Chondrocyte (in vitro differentiated cells): ENCODE measurements around the gene HOXD13. TPM values are rescaled to one million over a fixed set of nuclear protein-coding genes. Genes with fewer than 3 reads are reported as not detected.

Experiments used
- DNase-seq: peaks from one replicate; pipeline ENCODE4 v3.0.0; 2021; ENCODE audit warnings: mixed read lengths, low spot score
- H3K27ac Mint-ChIP-seq: one replicate; pipeline ENCODE4 v1.8.0; 2021; ENCODE audit warnings: mild to moderate bottlenecking, moderate library complexity, mixed read lengths; ENCODE audit not compliant: unreplicated experiment
- H3K27me3 Mint-ChIP-seq: 2 replicates; pipeline ENCODE4 v1.8.0; 2021; ENCODE audit warnings: low read depth, mixed read lengths
- H3K36me3 Mint-ChIP-seq: 2 replicates; pipeline ENCODE4 v1.8.0; 2021; ENCODE audit warnings: low read depth, mixed read lengths
- H3K4me1 Mint-ChIP-seq: 2 replicates; pipeline ENCODE4 v1.8.0; 2021; ENCODE audit warnings: low read depth, mild to moderate bottlenecking, mixed read lengths
- H3K4me3 Mint-ChIP-seq: one replicate; pipeline ENCODE4 v1.8.0; 2021; ENCODE audit warnings: mild to moderate bottlenecking, moderate library complexity, mixed read lengths; ENCODE audit not compliant: unreplicated experiment
- H3K9me3 Mint-ChIP-seq: 2 replicates; pipeline ENCODE4 v1.8.0; 2021; ENCODE audit warnings: low read depth, mixed read lengths
- CTCF ChIP-seq: fragments of 200-600 bp; sonication (generic); IDR thresholded peaks from 2 replicates; pipeline ENCODE4 v1.5.0; 2021; ENCODE audit warnings: antibody characterized with exemption, mild to moderate bottlenecking, moderate library complexity
- total RNA-seq: library from RNA; stranded (reverse); gene quantifications from 3 replicates; pipeline ENCODE4 v1.2.1, GENCODE V29; 2021

Gene HOXD13
- total RNA-seq, 1 donor from 2014 or later = not detected

GRCh38 chr2:176128982-176129796 is 36.7 kb downstream of the HOXD13 start, which contains the start of gene HOXD8:
Gene HOXD8, plus strand, starts transcription at chr2:176129705. Its CDS starts 662 bp downstream, at chr2:176130367.
- Mint-ChIP-seq H3K27ac (no peak within 1 kb of the TSS), H3K4me1 (peaks cover 22% of the 10 kb centered on the region), H3K9me3 (peaks cover 4% of the 10 kb centered on the region), H3K27me3 (peaks cover 80% of the 10 kb centered on the region), H3K36me3 (peaks cover 3% of the 10 kb centered on the region), H3K4me3 (peak within 1 kb of the TSS; percentile 51)
- no peak for TF ChIP-seq CTCF
- no peak for DNase-seq

GRCh38 chr2:176129813-176130146 is 37.3 kb downstream of the HOXD13 start:
- peaks cover 22% of the 10 kb centered on the region for H3K4me1 Mint-ChIP-seq
- H3K27me3 Mint-ChIP-seq = peaks cover 80% of the 10 kb centered on the region
- H3K36me3 Mint-ChIP-seq = peaks cover 3% of the 10 kb centered on the region
- H3K9me3 Mint-ChIP-seq = peaks cover 4% of the 10 kb centered on the region
- peak overlapping the region; percentile 51 for H3K4me3 Mint-ChIP-seq
- DNase-seq = no peak
- TF ChIP-seq CTCF = no peak
- H3K27ac Mint-ChIP-seq = no peak overlapping the region

GRCh38 chr2:176130147-176130956 is 37.8 kb downstream of the HOXD13 start:
- H3K4me1 Mint-ChIP-seq = peaks cover 23% of the 10 kb centered on the region
- H3K27ac Mint-ChIP-seq = no peak overlapping the region
- DNase-seq = no peak
- H3K36me3 Mint-ChIP-seq = peaks cover 4% of the 10 kb centered on the region
- peaks cover 4% of the 10 kb centered on the region for H3K9me3 Mint-ChIP-seq
- peak overlapping the region; percentile 20 for H3K4me3 Mint-ChIP-seq
- TF ChIP-seq CTCF = no peak
- H3K27me3 Mint-ChIP-seq = peaks cover 80% of the 10 kb centered on the region

DNA sequence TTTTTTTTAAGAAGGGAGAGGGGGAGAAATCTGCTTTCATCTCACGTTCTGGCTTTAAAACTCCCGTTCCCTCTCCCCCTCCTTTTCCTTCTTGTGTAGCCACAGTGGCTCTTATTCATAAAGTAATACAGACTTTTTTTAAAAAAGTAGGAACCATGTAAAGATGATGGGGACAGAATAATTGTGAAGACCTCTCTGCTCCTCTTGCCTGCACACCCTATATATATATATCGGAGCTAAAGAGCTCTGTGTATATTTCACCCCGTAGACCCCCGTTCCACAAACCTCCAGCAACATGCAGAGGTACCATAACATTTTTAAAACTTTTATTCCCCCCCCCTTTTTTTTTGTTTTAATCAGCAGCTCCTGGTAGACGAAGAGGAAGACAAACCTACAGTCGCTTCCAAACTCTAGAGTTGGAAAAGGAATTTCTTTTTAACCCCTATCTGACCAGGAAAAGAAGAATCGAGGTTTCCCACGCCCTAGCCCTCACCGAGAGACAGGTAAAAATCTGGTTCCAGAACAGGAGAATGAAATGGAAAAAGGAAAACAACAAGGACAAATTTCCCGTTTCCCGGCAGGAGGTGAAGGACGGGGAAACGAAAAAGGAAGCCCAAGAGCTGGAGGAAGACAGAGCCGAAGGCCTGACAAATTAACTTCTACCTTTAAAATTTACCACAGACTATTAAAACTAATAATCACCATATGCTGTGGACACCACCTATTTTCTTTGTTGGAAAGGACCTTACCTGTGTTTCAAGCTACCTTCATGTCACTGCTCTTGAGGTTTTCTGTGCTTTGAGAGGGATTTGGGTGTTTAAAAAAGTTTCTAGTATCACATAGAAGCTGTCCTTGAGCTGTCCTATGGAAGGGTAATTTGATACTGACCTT is 38.7 kb downstream of the HOXD13 start:
- Mint-ChIP-seq H3K36me3 (peaks cover 7% of the 10 kb centered on the region), H3K9me3 (peaks cover 4% of the 10 kb centered on the region), H3K27me3 (peaks cover 80% of the 10 kb centered on the region), H3K27ac (no peak overlapping the region), H3K4me3 (peak overlapping the region; percentile 20), H3K4me1 (peaks cover 31% of the 10 kb centered on the region)
- TF ChIP-seq CTCF = no peak
- no peak for DNase-seq

DNA sequence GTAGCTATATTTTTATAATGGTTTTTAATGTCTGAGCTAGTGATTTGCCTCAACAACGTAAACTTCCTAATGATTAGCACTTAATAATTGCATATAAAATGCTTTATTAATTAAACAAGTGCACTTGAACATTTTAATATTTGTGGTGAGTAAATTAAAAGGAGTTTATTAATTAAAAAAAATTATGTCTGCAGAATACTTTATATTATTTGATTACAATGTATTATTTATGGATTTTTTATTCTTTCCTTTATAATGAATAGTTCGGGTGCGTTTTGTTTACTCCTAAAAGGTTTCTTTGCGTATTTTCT is 39.3 kb downstream of the HOXD13 start:
- no peak overlapping the region for H3K27ac Mint-ChIP-seq

More for the DNA sequence above, 39.3 kb downstream of the HOXD13 start:
- no peak for DNase-seq
- peaks cover 7% of the 10 kb centered on the region for H3K36me3 Mint-ChIP-seq
- H3K4me1 Mint-ChIP-seq = peaks cover 33% of the 10 kb centered on the region
- TF ChIP-seq CTCF = no peak
- peaks cover 4% of the 10 kb centered on the region for H3K9me3 Mint-ChIP-seq
- H3K27me3 Mint-ChIP-seq = peaks cover 78% of the 10 kb centered on the region
- no peak overlapping the region for H3K4me3 Mint-ChIP-seq
